Thyroid gland (tissue), 4 donors: ENCODE data around the gene ARHGEF25. TPM values are rescaled to one million over a fixed set of nuclear protein-coding genes. Genes with fewer than 3 reads are reported as not detected.

Experiments used
- DNase-seq, 2 donors: peaks; one replicate each; pipeline ENCODE4 v3.0.0-alpha.2; 2019
- H3K27ac ChIP-seq, 3 donors: fragments of 200-600 bp; sonication (generic); 1 replicate in 2 of 3; 2 replicates in 1 of 3; pipeline ENCODE4 v1.5.1; 2016 to 2019; ENCODE audit warnings: mild to moderate bottlenecking in 1 of 3, moderate library complexity in 1 of 3
- H3K27me3 ChIP-seq: fragments of 200-600 bp; sonication (generic); one replicate; pipeline ENCODE4 v1.5.1; 2019
- H3K36me3 ChIP-seq, 2 donors: fragments of 200-600 bp; sonication (generic); one replicate each; pipeline ENCODE4 v1.5.1; 2016 to 2019
- H3K4me1 ChIP-seq, 2 donors: fragments of 200-600 bp; sonication (generic); one replicate each; pipeline ENCODE4 v1.5.1; 2017 to 2019
- H3K4me3 ChIP-seq, 3 donors: fragments of 200-600 bp; sonication (generic); replicated peaks in 1 of 3; 1 replicate in 2 of 3; 2 replicates in 1 of 3; pipeline ENCODE4 v1.5.1; 2016; ENCODE audit warnings: mild to moderate bottlenecking in 1 of 3
- H3K9me3 ChIP-seq: fragments of 200-600 bp; sonication (generic); one replicate; pipeline ENCODE4 v1.5.1; 2017
- POLR2A ChIP-seq, 2 donors: fragments of 450-650 bp; IDR thresholded peaks; one replicate each; pipeline ENCODE4 v1.6.1; 2017; ENCODE audit warnings: antibody characterized with exemption in 2 of 2, mild to moderate bottlenecking in 2 of 2, moderate library complexity in 1 of 2
- WGBS, 2 donors: methylation state at CpG; one replicate each; pipeline ENCODE4 v1.1.5; 2017; 5-methylcytosine and 5-hydroxymethylcytosine counted together
- intact Hi-C: fragments of 100-400 bp; cut with DNase I; formaldehyde crosslinking; loops from one replicate; pipeline ENCODE4 v1.15.1; 2023
- total RNA-seq, 4 donors: library from RNA; depleted of rRNA; stranded (reverse); fragments of >200 nt; gene quantifications; one replicate each; pipeline ENCODE4 v1.2.3, GENCODE V29; 2016
- TF ChIP-seq, protein P1 (sequence below), 6 experiments: fragments of 200-600 bp in 3 of 6; fragments of 450-650 bp in 3 of 6; sonication (generic) in 3 of 6; IDR thresholded peaks; one replicate each; pipeline ENCODE4 v1.5.1; 2016 to 2019; ENCODE audit warnings: antibody characterized with exemption in 6 of 6, mild to moderate bottlenecking in 2 of 6, inconsistent platforms in 1 of 6, moderate library complexity in 1 of 6

The ARHGEF25 gene
- total RNA-seq, 4 donors from 2014 or later, result 3.3 to 25.8 (median 3.9) TPM

DNA sequence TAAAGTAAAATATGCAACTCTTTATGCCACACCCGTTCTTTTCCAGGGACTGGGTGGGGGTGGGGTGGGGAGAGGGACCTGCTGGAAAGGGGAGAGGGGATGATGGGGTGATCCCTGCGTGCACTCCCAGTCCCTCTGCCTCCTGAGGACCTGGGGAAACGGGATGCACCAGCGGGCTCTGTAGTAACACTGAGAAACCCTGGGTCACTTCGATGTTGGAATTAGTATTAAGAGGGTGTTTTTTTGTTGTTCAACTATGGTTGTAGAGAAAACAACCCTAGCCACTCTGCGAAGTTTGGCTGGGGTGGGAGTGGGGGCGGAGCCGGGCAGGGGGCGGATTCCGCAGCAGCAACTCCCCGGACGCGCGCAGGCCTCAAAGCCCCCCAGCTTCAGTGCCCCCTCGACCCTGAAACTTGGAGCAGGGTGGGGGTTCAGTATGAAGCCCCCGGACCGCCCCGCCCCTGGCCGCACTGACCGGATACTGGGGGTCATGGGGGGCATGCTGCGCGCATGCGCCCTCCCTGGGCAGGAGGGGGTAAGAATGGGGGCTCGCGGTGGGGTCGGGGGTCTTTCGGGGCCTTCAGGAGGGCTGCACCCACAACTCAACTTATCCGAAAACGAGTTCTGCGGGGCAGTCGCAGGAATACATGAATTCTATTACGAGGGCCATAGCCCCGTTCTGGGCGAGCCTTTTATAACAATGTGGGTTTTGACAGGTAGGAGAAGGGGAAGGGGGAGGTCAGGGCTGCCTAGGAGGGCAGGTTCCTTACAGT is 1.3 kb upstream of the ARHGEF25 start:
- H3K4me3 ChIP-seq, result peak overlapping the region in 1 of 3 donors; percentile 52
- DNase-seq, result no peak
- intact Hi-C loops, result no loop called here
- peaks cover 23% of the 10 kb centered on the region in 2 donors for H3K4me1 ChIP-seq
- H3K36me3 ChIP-seq, result peaks cover 5% of the 10 kb centered on the region in 2 donors
- H3K27ac ChIP-seq, result peak overlapping the region; percentile 1 to 56 (median 43)
- no peak for TF ChIP-seq POLR2A (IDR thresholded peaks at IDR 0.05)
- TF ChIP-seq, protein P1, sequence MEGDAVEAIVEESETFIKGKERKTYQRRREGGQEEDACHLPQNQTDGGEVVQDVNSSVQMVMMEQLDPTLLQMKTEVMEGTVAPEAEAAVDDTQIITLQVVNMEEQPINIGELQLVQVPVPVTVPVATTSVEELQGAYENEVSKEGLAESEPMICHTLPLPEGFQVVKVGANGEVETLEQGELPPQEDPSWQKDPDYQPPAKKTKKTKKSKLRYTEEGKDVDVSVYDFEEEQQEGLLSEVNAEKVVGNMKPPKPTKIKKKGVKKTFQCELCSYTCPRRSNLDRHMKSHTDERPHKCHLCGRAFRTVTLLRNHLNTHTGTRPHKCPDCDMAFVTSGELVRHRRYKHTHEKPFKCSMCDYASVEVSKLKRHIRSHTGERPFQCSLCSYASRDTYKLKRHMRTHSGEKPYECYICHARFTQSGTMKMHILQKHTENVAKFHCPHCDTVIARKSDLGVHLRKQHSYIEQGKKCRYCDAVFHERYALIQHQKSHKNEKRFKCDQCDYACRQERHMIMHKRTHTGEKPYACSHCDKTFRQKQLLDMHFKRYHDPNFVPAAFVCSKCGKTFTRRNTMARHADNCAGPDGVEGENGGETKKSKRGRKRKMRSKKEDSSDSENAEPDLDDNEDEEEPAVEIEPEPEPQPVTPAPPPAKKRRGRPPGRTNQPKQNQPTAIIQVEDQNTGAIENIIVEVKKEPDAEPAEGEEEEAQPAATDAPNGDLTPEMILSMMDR (IDR thresholded peaks at IDR 0.05), result no peak
- WGBS, 2 donors, result 18 to 37% methylated on average over 19 to 25 of the region's 34 CpGs
- H3K9me3 ChIP-seq, result no peaks in the 10 kb centered on the region
- no peaks in the 10 kb centered on the region for H3K27me3 ChIP-seq

GRCh38 chr12:57610554-57611107 is 604 bp upstream of the ARHGEF25 start:
- H3K27me3 ChIP-seq, result no peaks in the 10 kb centered on the region
- 5 to 8% methylated on average over 19 to 27 of the region's 29 CpGs for WGBS, 2 donors
- DNase-seq, result peak in 1 of 2 donors; percentile 25
- H3K27ac ChIP-seq, result peak overlapping the region; percentile 43 to 67 (median 64)
- peak overlapping the region in 2 of 3 donors; percentile 32 to 52 for H3K4me3 ChIP-seq
- H3K9me3 ChIP-seq, result no peaks in the 10 kb centered on the region
- intact Hi-C loops, result no loop called here
- H3K4me1 ChIP-seq, result peaks cover 17 to 23% of the 10 kb centered on the region in 2 donors
- H3K36me3 ChIP-seq, result peaks cover 5% of the 10 kb centered on the region in 2 donors
- TF ChIP-seq, protein P1 (IDR thresholded peaks at IDR 0.05), result no peak
- TF ChIP-seq POLR2A (IDR thresholded peaks at IDR 0.05), result no peak

GRCh38 chr12:57611827-57612710 is 834 bp downstream of the ARHGEF25 start:
- DNase-seq, result no peak
- Histone ChIP-seq H3K4me3 (peak overlapping the region in 2 of 3 donors; percentile 32 to 52), H3K27me3 (no peaks in the 10 kb centered on the region), H3K4me1 (peaks cover 15 to 23% of the 10 kb centered on the region in 2 donors), H3K27ac (peak overlapping the region in 2 of 3 donors; percentile 52 to 67), H3K36me3 (peaks cover 2 to 5% of the 10 kb centered on the region in 2 donors), H3K9me3 (no peaks in the 10 kb centered on the region)
- WGBS, 2 donors, result 21 to 22% methylated on average over 11 to 12 of the region's 23 CpGs
- TF ChIP-seq, protein P1 (IDR thresholded peaks at IDR 0.05), result no peak
- no peak for TF ChIP-seq POLR2A (IDR thresholded peaks at IDR 0.05)
- intact Hi-C loops, result no loop called here

GRCh38 chr12:57612711-57613426 is 1.6 kb downstream of the ARHGEF25 start:
- no peak overlapping the region for H3K27ac ChIP-seq
- intact Hi-C loops, result no loop called here

More at GRCh38 chr12:57612711-57613426, 1.6 kb downstream of the ARHGEF25 start:
- Histone ChIP-seq H3K36me3 (no peaks in the 10 kb centered on the region), H3K4me3 (no peak overlapping the region), H3K4me1 (peaks cover 15 to 23% of the 10 kb centered on the region in 2 donors), H3K9me3 (no peaks in the 10 kb centered on the region), H3K27me3 (no peaks in the 10 kb centered on the region)
- DNase-seq, result no peak
- TF ChIP-seq POLR2A (IDR thresholded peaks at IDR 0.05), result no peak
- TF ChIP-seq, protein P1 (IDR thresholded peaks at IDR 0.05), result no peak
- 82 to 91% methylated on average over 9 to 10 of the region's 10 CpGs for WGBS, 2 donors
